HL-60 (cell line): ENCODE data around the gene RYR3.

Source experiments
- DNase-seq, 2 experiments: peaks; one replicate each; pipeline ENCODE4 v3.0.0-alpha.2; 2010 to 2020; ENCODE audit warnings: low read depth in 1 of 2, low spot score in 1 of 2
- H3K27ac ChIP-seq: fragments of 250-450 bp; sonication (Bioruptor Pico); replicated peaks from 2 replicates; pipeline ENCODE4 v1.5.1; 2020; ENCODE audit warnings: mild to moderate bottlenecking, moderate library complexity
- H3K27me3 ChIP-seq: fragments of 250-450 bp; sonication (Bioruptor Pico); 2 replicates; pipeline ENCODE4 v1.5.1; 2021; ENCODE audit warnings: mild to moderate bottlenecking, moderate library complexity; ENCODE audit not compliant: insufficient read depth, poor library complexity, severe bottlenecking
- H3K4me3 ChIP-seq: replicated peaks from 2 replicates; pipeline ENCODE4 v1.5.1; 2011; ENCODE audit warnings: mild to moderate bottlenecking, control low read depth, low read length; ENCODE audit not compliant: insufficient read depth
- GABPA ChIP-seq: IDR thresholded peaks from 2 replicates; pipeline ENCODE4 v1.6.1; 2012; ENCODE audit warnings: low read depth
- POLR2AphosphoS5 ChIP-seq: IDR thresholded peaks from 2 replicates; pipeline ENCODE4 v1.6.1; 2012; ENCODE audit warnings: low read depth
- SPI1 ChIP-seq: IDR thresholded peaks from 2 replicates; pipeline ENCODE4 v1.6.1; 2012; ENCODE audit warnings: low read depth, mild to moderate bottlenecking, borderline replicate concordance
- TF ChIP-seq, protein P1 (sequence below): IDR thresholded peaks from one replicate; pipeline ENCODE4 v1.5.1; 2011; ENCODE audit warnings: low read length, control low read depth, inconsistent platforms; ENCODE audit not compliant: insufficient read depth
- TF ChIP-seq, protein P2 (sequence below): IDR thresholded peaks from 2 replicates; pipeline ENCODE4 v1.6.1; 2012; ENCODE audit warnings: low read depth; ENCODE audit not compliant: insufficient replicate concordance

The RYR3 gene

DNA sequence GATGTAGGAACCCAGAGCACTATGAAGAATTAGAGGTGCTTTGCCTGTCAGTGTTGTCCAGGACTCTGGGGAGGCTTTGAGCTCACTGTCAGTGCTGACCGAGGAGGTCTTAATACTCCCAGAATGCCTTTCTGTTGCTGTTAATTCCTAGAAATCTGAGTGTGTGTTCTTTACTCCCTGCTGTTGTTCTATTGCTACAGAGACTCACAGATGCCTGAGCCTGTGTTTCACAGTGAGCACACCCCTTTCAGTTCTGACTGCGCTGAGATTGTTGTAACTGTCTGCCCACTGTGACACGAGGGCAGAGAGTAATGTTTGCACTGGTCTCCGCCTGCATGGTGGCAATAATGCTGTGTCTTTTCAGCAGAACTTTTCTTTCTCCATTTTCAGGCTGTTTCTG, 162.9 kb downstream of the RYR3 start:
- Histone ChIP-seq H3K27me3 (no peaks in the 10 kb centered on the region), H3K4me3 (no peak overlapping the region), H3K27ac (no peak overlapping the region)
- no peak for DNase-seq
- TF ChIP-seq GABPA (no peak), SPI1 (no peak), POLR2AphosphoS5 (no peak)
- TF ChIP-seq, protein P1, sequence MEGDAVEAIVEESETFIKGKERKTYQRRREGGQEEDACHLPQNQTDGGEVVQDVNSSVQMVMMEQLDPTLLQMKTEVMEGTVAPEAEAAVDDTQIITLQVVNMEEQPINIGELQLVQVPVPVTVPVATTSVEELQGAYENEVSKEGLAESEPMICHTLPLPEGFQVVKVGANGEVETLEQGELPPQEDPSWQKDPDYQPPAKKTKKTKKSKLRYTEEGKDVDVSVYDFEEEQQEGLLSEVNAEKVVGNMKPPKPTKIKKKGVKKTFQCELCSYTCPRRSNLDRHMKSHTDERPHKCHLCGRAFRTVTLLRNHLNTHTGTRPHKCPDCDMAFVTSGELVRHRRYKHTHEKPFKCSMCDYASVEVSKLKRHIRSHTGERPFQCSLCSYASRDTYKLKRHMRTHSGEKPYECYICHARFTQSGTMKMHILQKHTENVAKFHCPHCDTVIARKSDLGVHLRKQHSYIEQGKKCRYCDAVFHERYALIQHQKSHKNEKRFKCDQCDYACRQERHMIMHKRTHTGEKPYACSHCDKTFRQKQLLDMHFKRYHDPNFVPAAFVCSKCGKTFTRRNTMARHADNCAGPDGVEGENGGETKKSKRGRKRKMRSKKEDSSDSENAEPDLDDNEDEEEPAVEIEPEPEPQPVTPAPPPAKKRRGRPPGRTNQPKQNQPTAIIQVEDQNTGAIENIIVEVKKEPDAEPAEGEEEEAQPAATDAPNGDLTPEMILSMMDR = no peak

DNA sequence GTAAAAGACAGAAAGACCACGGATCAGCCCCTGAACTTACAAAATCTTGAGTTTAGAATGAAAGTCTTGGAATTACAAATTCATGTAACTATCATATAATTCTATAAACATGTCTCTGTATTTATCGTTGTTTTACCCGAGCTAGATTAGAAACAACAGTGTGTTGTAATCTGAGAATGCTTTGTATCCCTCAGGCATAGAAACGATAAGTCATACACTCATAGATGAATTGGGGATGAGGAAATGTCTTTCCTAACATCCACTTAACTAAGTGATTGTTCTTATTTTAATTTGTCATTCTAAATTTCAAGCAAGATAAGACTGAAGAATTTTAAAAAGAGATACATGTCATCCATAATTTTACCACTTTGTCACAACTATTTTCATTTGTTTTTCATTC, 165.3 kb downstream of the RYR3 start:
- DNase-seq = no peak
- TF ChIP-seq SPI1 (no peak), POLR2AphosphoS5 (no peak), GABPA (no peak)
- TF ChIP-seq, protein P1 = no peak
- TF ChIP-seq, protein P2, sequence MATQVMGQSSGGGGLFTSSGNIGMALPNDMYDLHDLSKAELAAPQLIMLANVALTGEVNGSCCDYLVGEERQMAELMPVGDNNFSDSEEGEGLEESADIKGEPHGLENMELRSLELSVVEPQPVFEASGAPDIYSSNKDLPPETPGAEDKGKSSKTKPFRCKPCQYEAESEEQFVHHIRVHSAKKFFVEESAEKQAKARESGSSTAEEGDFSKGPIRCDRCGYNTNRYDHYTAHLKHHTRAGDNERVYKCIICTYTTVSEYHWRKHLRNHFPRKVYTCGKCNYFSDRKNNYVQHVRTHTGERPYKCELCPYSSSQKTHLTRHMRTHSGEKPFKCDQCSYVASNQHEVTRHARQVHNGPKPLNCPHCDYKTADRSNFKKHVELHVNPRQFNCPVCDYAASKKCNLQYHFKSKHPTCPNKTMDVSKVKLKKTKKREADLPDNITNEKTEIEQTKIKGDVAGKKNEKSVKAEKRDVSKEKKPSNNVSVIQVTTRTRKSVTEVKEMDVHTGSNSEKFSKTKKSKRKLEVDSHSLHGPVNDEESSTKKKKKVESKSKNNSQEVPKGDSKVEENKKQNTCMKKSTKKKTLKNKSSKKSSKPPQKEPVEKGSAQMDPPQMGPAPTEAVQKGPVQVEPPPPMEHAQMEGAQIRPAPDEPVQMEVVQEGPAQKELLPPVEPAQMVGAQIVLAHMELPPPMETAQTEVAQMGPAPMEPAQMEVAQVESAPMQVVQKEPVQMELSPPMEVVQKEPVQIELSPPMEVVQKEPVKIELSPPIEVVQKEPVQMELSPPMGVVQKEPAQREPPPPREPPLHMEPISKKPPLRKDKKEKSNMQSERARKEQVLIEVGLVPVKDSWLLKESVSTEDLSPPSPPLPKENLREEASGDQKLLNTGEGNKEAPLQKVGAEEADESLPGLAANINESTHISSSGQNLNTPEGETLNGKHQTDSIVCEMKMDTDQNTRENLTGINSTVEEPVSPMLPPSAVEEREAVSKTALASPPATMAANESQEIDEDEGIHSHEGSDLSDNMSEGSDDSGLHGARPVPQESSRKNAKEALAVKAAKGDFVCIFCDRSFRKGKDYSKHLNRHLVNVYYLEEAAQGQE = no peak
- Histone ChIP-seq H3K27me3 (no peaks in the 10 kb centered on the region), H3K4me3 (no peak overlapping the region), H3K27ac (no peak overlapping the region)

DNA sequence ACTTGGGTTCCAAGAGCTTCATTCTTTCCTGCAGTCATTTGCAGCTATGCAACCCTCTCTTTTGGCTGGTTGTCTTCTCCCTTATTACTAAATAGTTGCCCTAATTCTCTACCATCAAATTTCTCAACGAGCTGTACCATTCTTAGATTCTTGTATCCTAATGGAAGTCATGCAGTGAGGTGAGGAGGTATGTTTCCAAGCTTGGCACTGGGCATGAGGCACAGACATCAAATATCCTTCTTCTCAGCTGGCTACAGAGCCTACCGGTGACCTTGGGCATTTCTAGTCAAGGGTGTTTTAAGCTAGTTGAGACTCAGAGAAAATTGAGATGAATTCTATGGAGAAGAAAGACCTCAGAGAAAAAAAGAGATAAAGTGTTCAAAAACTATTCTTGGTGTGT, 166.1 kb downstream of the RYR3 start:
- DNase-seq = no peak
- Histone ChIP-seq H3K4me3 (no peak overlapping the region), H3K27ac (no peak overlapping the region), H3K27me3 (no peaks in the 10 kb centered on the region)
- no peak for TF ChIP-seq POLR2AphosphoS5
- TF ChIP-seq, protein P1 = no peak
- TF ChIP-seq, protein P2 = no peak
- no peak for TF ChIP-seq SPI1

DNA sequence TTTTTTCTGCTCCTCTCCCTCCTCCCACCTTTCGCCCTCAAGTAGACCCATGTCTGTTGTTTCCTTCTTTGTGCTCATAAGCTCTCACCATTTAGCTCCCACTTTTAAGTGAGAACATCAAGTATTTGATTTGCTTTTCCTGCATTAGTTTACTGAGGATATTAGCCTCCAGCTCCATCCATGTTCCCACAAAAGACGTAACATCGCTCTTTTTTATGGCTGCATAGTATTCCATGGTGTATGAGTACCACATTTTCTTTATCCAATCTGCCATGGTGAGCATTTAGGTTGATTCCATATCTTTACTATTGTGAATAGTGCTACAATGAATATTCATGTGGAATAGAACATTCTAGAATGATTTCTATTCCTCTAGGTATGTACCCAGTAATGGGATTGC, 178.6 kb downstream of the RYR3 start:
- no peaks in the 10 kb centered on the region for H3K27me3 ChIP-seq
- no peak overlapping the region for H3K27ac ChIP-seq
- no peak for TF ChIP-seq GABPA
- TF ChIP-seq, protein P2 = no peak
- no peak for TF ChIP-seq POLR2AphosphoS5
- no peak for TF ChIP-seq SPI1
- TF ChIP-seq, protein P1 = no peak
- no peak overlapping the region for H3K4me3 ChIP-seq
- no peak for DNase-seq
